ENCODE data around the gene NPLOC4. TPM values are rescaled to one million over a fixed set of nuclear protein-coding genes. Genes with fewer than 3 reads are reported as not detected.

Gene NPLOC4
- total RNA-seq, 1 experiment from 2014 or later, result 131 TPM

- Histone ChIP-seq H3K27me3 (no peaks in the 10 kb centered on the region), H3K27ac (no peak overlapping the region), H3K36me3 (peaks cover 44% of the 10 kb centered on the region)
Observed at GRCh38 chr17:81549826-81550225, 87.1 kb downstream of the NPLOC4 start.

GRCh38 chr17:81549031-81549557 is 87.8 kb downstream of the NPLOC4 start:
- Histone ChIP-seq H3K9me3 (replicated peaks) (no peaks in the 10 kb centered on the region), H3K36me3 (peaks cover 50% of the 10 kb centered on the region), H3K4me3 (no peak overlapping the region), H3K4me1 (peaks cover 9% of the 10 kb centered on the region; the same call in 1 of the 2 replicates), H3K27me3 (no peaks in the 10 kb centered on the region), H3K27ac (no peak overlapping the region)
- no peak for DNase-seq

More at GRCh38 chr17:81549826-81550225, 87.1 kb downstream of the NPLOC4 start:
- peaks cover 9% of the 10 kb centered on the region; the same call in 1 of the 2 replicates for H3K4me1 ChIP-seq
- H3K9me3 ChIP-seq (replicated peaks), result no peaks in the 10 kb centered on the region
- no peak overlapping the region for H3K4me3 ChIP-seq
- DNase-seq, result no peak

- Histone ChIP-seq H3K9me3 (replicated peaks) (no peaks in the 10 kb centered on the region), H3K4me1 (peaks cover 6% of the 10 kb centered on the region; the same call in 1 of the 2 replicates), H3K4me3 (no peak overlapping the region), H3K27me3 (no peaks in the 10 kb centered on the region), H3K36me3 (peaks cover 59% of the 10 kb centered on the region), H3K27ac (no peak overlapping the region)
- no peak for DNase-seq
Observed at GRCh38 chr17:81547614-81547982, 89.3 kb downstream of the NPLOC4 start.

- Histone ChIP-seq H3K27ac (no peak overlapping the region), H3K4me3 (no peak overlapping the region), H3K4me1 (peaks cover 6% of the 10 kb centered on the region; the same call in 1 of the 2 replicates), H3K27me3 (no peaks in the 10 kb centered on the region), H3K36me3 (peaks cover 59% of the 10 kb centered on the region), H3K9me3 (replicated peaks) (no peaks in the 10 kb centered on the region)
- DNase-seq, result no peak
Observed at GRCh38 chr17:81546906-81547613, 89.9 kb downstream of the NPLOC4 start.

GRCh38 chr17:81545160-81545949 is 91.6 kb downstream of the NPLOC4 start:
- H3K36me3 ChIP-seq, result peaks cover 59% of the 10 kb centered on the region
- no peaks in the 10 kb centered on the region for H3K27me3 ChIP-seq
- no peak overlapping the region for H3K4me3 ChIP-seq
- H3K27ac ChIP-seq, result no peak overlapping the region
- no peak for DNase-seq
- H3K4me1 ChIP-seq, result no peaks in the 10 kb centered on the region
- no peaks in the 10 kb centered on the region for H3K9me3 ChIP-seq (replicated peaks)

GRCh38 chr17:81544281-81544974 is 92.5 kb downstream of the NPLOC4 start:
- Histone ChIP-seq H3K4me3 (no peak overlapping the region), H3K9me3 (replicated peaks) (no peaks in the 10 kb centered on the region), H3K27ac (no peak overlapping the region), H3K27me3 (no peaks in the 10 kb centered on the region), H3K36me3 (peaks cover 59% of the 10 kb centered on the region), H3K4me1 (peaks cover 3% of the 10 kb centered on the region; the same call in 1 of the 2 replicates)
- no peak for DNase-seq

GRCh38 chr17:81543756-81544155 is 93.2 kb downstream of the NPLOC4 start:
- Histone ChIP-seq H3K27me3 (no peaks in the 10 kb centered on the region), H3K27ac (no peak overlapping the region), H3K36me3 (peaks cover 55% of the 10 kb centered on the region), H3K4me1 (peaks cover 9% of the 10 kb centered on the region), H3K9me3 (replicated peaks) (no peaks in the 10 kb centered on the region), H3K4me3 (no peak overlapping the region)
- DNase-seq, result no peak

GRCh38 chr17:81543339-81543675 is 93.6 kb downstream of the NPLOC4 start:
- Histone ChIP-seq H3K4me1 (peaks cover 14% of the 10 kb centered on the region), H3K4me3 (no peak overlapping the region), H3K36me3 (peaks cover 51% of the 10 kb centered on the region), H3K27me3 (no peaks in the 10 kb centered on the region), H3K27ac (no peak overlapping the region), H3K9me3 (replicated peaks) (no peaks in the 10 kb centered on the region)
- no peak for DNase-seq

GRCh38 chr17:81542431-81543338 is 94.2 kb downstream of the NPLOC4 start:
- Histone ChIP-seq H3K9me3 (replicated peaks) (no peaks in the 10 kb centered on the region), H3K27ac (no peak overlapping the region), H3K4me3 (no peak overlapping the region), H3K36me3 (peaks cover 47% of the 10 kb centered on the region), H3K27me3 (no peaks in the 10 kb centered on the region), H3K4me1 (peaks cover 20% of the 10 kb centered on the region)
- DNase-seq, result no peak

- no peak overlapping the region for H3K27ac ChIP-seq
- H3K4me3 ChIP-seq, result no peak overlapping the region
- no peaks in the 10 kb centered on the region for H3K9me3 ChIP-seq (replicated peaks)
- H3K27me3 ChIP-seq, result no peaks in the 10 kb centered on the region
- peaks cover 33% of the 10 kb centered on the region for H3K36me3 ChIP-seq
- DNase-seq, result no peak
- peaks cover 28% of the 10 kb centered on the region for H3K4me1 ChIP-seq
Observed at GRCh38 chr17:81541123-81541522, 95.8 kb downstream of the NPLOC4 start.

- Histone ChIP-seq H3K9me3 (replicated peaks) (no peaks in the 10 kb centered on the region), H3K27me3 (no peaks in the 10 kb centered on the region), H3K4me3 (no peak overlapping the region), H3K36me3 (peaks cover 28% of the 10 kb centered on the region), H3K27ac (no peak overlapping the region), H3K4me1 (peaks cover 28% of the 10 kb centered on the region)
- DNase-seq, result no peak
Observed at GRCh38 chr17:81540676-81541027, 96.3 kb downstream of the NPLOC4 start.

- Histone ChIP-seq H3K4me3 (no peak overlapping the region), H3K27me3 (no peaks in the 10 kb centered on the region), H3K9me3 (replicated peaks) (no peaks in the 10 kb centered on the region), H3K27ac (no peak overlapping the region), H3K36me3 (peaks cover 25% of the 10 kb centered on the region), H3K4me1 (peaks cover 28% of the 10 kb centered on the region)
- DNase-seq, result no peak
Observed at GRCh38 chr17:81539961-81540675, 96.8 kb downstream of the NPLOC4 start.

GRCh38 chr17:81539571-81539900 is 97.4 kb downstream of the NPLOC4 start:
- peaks cover 19% of the 10 kb centered on the region for H3K36me3 ChIP-seq
- no peaks in the 10 kb centered on the region for H3K9me3 ChIP-seq (replicated peaks)
- H3K4me1 ChIP-seq, result peaks cover 31% of the 10 kb centered on the region
- no peaks in the 10 kb centered on the region for H3K27me3 ChIP-seq
- no peak overlapping the region for H3K4me3 ChIP-seq
- no peak for DNase-seq
- no peak overlapping the region; the same call in 1 of the 2 replicates for H3K27ac ChIP-seq
